CD4-positive, alpha-beta T cell treated with Interleukin-6 for 4 hours (primary cell): ENCODE measurements around the gene DPT.

Source experiments
- DNase-seq: peaks from one replicate; pipeline ENCODE4 v3.0.0-alpha.2; 2020; ENCODE audit warnings: mixed read lengths

The DPT gene

DNA sequence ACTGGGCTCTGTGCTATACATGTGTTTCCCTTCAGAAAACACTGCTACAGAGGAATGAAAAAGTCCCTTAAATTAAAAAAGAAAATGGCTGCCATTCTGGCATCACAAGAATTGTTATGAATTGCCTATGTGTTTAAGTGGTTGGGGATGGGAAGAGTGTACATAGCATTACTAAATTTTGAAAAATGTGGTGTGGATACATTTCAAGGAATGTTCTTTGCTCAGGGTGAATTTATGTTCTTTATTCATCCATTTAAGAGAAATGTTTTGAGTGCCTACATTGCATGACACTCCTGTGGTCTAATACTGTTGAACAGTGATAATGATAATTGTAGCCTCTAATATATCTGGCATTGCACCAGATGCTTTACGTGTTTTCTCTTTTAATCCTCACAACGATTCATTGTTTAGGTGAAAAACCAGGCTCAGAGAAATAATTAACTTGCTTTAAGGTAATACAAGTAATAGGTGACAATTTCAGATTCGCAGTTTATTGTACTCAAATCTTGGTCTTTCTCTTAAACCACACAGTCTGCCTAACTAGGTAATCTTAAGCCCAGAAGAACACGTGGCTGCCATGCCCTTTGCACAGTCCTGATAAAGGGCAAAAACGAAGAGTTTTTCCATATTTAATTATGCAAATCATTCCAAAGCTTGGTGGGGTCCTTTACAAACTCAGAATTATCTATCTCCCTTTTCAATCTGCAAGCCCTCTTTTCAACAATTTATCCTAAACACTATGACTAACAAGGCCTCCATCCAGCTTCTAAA lies 31.5 kb downstream of the DPT start:
- DNase-seq = no peak

GRCh38 chr1:168696125-168696760 lies 32.8 kb downstream of the DPT start:
- no peak for DNase-seq

- DNase-seq = no peak
These were observed 35.2 kb downstream of the DPT start for GRCh38 chr1:168693872-168694238.

DNA sequence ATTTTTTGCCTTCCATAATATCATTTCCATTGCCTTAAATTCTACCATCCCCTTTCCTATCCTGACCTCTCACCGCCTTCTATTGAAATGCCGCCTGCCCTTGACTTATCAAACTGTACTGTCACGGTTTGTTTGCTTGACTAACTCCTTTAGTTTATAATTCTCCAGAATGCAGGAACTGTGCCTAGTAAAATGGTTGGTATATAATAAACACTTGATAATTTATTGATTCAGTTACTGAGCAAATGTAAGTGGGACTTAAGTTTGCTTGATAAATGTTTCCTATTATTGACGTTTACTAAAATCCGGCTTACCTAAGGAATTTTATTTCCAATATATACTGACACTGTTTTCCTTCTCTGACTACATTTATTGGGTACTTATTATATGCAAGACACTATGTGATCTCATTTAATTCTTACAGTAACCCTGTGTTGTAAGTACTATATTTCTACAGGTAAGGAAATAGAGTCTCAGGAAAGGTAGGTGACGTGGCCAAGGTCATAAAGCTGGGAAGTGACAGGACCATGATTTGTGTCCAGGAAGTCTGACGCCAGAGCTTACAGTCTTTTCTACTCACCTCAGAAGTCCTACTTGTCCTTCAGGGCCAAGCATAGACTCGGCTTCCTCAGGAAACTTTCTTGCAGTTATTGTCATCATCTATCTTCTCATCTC lies 35.7 kb downstream of the DPT start:
- DNase-seq = no peak

DNA sequence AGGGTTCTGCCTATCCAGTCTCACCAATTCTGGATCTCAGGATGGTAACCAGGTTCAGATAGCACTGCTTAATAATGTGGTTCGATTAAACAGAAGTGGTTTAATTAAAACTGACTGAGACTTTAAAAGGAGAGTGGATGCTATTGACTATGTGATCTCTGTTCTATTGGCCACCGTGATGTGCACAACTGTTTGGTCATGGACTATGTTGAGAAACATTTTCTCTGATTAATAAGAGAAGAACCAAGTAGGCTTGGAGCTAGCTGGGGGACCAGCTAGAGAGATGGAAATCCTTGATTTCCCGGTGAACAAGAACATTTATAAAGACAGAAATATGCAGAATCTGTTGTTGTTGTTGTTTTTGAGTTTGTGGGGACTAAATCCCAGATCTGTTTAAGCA lies 36.5 kb downstream of the DPT start:
- DNase-seq = no peak

GRCh38 chr1:168691541-168691940 lies 37.5 kb downstream of the DPT start:
- no peak for DNase-seq

DNA sequence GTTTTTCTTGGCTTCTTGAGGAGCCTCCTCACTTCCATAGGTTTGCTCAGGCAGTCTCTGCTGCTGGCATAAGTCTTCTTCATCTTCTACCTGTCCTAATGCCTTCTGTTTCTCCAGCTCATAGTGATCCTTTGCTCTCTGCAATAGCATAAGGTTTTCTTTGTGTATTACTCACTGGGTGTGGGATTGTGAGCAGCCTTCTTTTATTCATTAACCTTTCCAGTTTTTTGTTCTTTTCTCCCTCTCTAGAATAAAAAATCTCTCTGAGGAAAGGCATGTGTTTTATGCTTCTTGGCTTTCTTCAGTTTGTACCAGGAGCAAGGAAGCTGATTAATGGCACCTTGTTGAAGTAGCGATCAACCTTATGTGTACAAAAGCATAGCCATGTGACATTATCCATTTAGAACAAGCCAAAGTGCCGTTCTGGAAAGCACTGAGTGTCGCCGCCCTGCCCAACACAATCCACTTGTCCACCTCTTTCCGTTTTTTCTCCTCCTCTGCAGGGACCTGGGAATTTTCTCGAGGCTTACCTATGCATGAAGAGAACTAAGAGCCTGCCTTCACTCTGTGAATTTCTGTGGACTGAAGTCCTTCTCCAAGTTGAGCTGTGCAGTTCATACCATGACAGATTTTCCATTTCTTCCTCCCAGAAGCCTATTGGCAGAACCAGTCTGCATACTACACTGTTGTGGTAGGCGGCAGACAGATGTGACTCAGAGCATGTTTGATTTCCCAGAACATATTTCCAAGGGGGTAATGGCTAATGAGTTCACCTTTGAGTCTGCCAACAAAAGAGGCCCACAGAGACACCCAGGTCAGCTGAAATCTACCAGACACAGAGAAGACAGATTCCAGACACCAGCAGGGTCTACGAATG lies 39.0 kb downstream of the DPT start:
- no peak for DNase-seq

DNA sequence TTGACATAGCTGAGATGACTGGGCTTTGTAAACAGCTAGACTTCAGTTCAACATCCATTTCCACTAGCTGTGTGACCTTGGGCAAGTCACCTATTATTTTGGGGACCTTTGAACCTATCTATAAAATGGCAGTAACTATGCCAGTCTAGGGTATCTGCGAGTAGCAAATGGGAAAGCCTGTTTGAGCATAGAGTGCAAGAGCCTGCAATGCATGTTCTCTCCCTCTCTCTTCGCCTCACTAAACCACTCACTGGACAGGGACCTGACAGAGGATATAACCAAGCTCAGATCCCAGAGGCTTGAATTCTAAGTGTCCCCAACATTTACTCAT lies 39.7 kb downstream of the DPT start:
- no peak for DNase-seq

GRCh38 chr1:168688644-168689326 lies 40.2 kb downstream of the DPT start:
- DNase-seq = no peak

GRCh38 chr1:168687816-168688215 lies 41.2 kb downstream of the DPT start:
- DNase-seq = no peak

DNA sequence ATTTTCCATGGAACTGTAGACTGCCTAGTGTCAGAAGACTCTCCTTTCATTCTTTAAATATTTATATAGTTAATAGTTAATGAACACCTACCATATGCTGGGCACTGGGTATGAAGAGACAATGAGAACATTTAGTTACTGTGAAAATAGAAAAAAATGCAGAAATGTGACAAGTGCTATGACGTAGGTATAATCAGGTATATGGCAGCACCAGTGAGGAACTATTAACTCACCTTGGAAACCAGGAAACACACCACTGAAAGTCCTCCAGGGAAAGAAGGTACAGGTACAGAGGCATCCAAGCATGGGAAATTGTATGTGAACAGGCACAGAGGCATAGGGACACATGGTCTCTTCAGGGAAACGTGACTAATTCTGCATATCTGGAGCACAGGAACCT lies 42.3 kb downstream of the DPT start:
- no peak for DNase-seq

GRCh38 chr1:168683871-168684270 lies 45.1 kb downstream of the DPT start:
- no peak for DNase-seq

DNA sequence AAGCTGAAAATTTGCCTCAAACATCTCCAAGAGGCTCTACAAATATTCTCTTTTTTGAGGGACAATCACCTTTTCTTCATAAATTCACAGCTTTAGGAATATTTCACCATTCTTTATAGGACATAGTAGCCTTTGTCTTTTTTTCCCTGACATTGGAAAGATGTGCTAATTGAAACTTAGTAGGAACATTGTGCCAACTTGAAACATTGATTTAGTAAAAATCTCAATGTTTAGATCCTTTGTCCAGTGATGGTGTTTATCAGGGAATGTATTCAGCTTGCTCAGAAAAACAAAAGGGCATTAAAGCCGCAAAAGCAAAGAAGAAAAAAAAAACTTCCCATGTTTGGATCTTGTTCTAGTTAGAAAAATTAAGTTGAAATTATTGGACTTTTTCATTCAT lies 52.1 kb downstream of the DPT start:
- DNase-seq = no peak

DNA sequence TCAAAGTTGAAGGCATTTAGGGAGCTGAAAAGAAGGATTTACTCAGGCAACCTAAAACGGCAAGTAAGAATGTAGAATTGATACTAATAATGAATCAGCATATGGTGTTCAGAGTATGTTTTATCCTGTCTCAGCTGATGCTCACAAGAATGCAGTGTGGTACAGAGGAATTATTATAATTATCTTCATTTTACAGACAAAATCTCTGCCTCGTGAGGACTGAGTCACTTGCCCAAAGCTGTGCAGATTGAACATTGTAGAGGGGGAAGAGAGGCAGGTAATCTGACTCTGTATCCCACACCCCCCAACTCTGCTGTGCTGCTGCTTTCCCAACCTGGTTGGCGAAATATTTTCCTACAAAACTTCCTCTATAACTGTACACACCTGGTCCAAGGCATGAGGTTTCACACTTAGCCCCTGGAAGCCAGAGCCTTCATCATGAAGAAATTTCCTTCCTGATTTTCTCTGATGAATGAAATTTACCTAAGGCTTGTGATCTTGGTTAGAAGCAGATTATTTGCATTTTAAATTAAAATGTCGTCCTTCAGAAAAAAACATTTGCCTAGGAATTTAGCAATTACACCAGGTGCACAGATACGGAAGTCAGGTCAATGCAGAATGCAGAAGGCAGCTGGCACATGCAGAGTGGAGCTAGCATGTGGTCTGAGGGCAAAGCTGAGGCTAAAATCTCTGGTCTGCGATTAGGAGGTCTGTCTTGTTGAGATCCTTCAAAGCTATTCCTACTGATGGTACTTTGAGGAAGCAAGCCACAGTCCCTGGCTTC lies 52.8 kb downstream of the DPT start:
- DNase-seq = no peak

- DNase-seq = no peak
These were observed 54.9 kb downstream of the DPT start for GRCh38 chr1:168673974-168674683.

GRCh38 chr1:168672278-168672677 lies 56.7 kb downstream of the DPT start:
- no peak for DNase-seq

GRCh38 chr1:168671782-168672181 lies 57.2 kb downstream of the DPT start:
- no peak for DNase-seq

- no peak for DNase-seq
These were observed 63.0 kb downstream of the DPT start for GRCh38 chr1:168665975-168666374.

- DNase-seq = no peak
These were observed 64.8 kb downstream of the DPT start for GRCh38 chr1:168664069-168664834.

- no peak for DNase-seq
These were observed 72.5 kb downstream of the DPT start for GRCh38 chr1:168656485-168656884.
